ENCODE results near the gene ZRANB3. TPM values are rescaled to one million over a fixed set of nuclear protein-coding genes. Genes with fewer than 3 reads are reported as not detected.
"Not testable (repeated sequence)": the region's sequence is repeated elsewhere in the genome, so short reads cannot be mapped to it uniquely, and the experiment has no call there.

The ZRANB3 gene
- total RNA-seq, 2 donors from 2014 or later, result 8.6 to 20.0 TPM

GRCh38 chr2:135152361-135152760 is 378.7 kb downstream of the ZRANB3 start:
- Mint-ChIP-seq H3K27me3 (no peaks in the 10 kb centered on the region), H3K4me3 (no peak overlapping the region), H3K9me3 (no peaks in the 10 kb centered on the region), H3K27ac (peak overlapping the region; percentile 21), H3K4me1 (peaks cover 23% of the 10 kb centered on the region), H3K36me3 (ENCODE audit: low read depth) (peaks cover 77% of the 10 kb centered on the region)
- peak; percentile 53 for ATAC-seq (replicated peaks)

GRCh38 chr2:135151615-135152014 is 379.4 kb downstream of the ZRANB3 start:
- Mint-ChIP-seq H3K36me3 (ENCODE audit: low read depth) (peaks cover 72% of the 10 kb centered on the region), H3K27me3 (no peaks in the 10 kb centered on the region), H3K4me1 (peaks cover 23% of the 10 kb centered on the region), H3K9me3 (no peaks in the 10 kb centered on the region), H3K27ac (peak overlapping the region; percentile 21), H3K4me3 (no peak overlapping the region)
- no peak for ATAC-seq (replicated peaks)

DNA sequence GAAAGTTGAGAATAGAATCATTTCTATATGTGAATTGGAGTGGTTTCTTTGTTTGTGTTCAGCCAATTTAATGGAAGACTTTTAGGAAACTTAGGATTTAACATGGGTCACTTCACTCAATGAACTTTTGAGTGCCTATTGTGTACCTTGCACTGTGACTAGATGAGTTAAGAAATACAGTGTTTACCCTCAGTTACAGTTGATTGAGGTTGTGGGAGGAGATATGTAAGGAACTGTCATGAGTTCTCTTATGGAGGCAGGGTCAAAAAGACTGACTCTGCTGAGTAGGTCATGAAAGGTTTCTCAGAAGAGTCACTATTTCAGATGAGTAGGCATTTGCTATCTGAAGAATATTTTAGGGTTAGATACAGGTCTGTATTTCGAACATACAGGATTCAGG is 380.3 kb downstream of the ZRANB3 start:
- ATAC-seq (replicated peaks), result no peak
- peaks cover 67% of the 10 kb centered on the region for H3K36me3 Mint-ChIP-seq (ENCODE audit: low read depth)
- H3K4me1 Mint-ChIP-seq, result peaks cover 22% of the 10 kb centered on the region
- no peaks in the 10 kb centered on the region for H3K27me3 Mint-ChIP-seq
- H3K4me3 Mint-ChIP-seq, result no peak overlapping the region
- H3K27ac Mint-ChIP-seq, result no peak overlapping the region
- no peaks in the 10 kb centered on the region for H3K9me3 Mint-ChIP-seq

DNA sequence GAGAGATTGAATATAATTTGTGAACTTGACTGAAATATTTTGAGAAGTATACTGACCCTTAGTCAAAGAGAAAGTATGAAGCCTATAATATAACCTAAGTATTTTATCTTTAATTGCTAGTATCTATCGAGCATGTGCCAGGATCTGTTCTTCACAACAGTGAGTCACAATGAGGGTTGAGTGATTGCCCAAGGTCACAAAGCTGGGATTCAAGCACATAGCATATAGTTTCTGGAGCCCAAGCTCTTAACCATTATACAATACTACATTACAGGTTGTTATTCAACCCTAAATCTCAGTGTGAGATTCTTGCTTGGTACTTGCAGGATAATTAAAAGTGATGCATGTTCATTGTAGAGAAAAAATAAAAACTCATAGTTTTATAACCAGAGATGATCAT is 381.8 kb downstream of the ZRANB3 start:
- ATAC-seq (replicated peaks), result no peak
- H3K36me3 Mint-ChIP-seq (ENCODE audit: low read depth), result peaks cover 66% of the 10 kb centered on the region
- H3K4me3 Mint-ChIP-seq, result no peak overlapping the region
- H3K27ac Mint-ChIP-seq, result peak overlapping the region; percentile 18
- H3K4me1 Mint-ChIP-seq, result peaks cover 9% of the 10 kb centered on the region
- no peaks in the 10 kb centered on the region for H3K9me3 Mint-ChIP-seq
- H3K27me3 Mint-ChIP-seq, result no peaks in the 10 kb centered on the region

- peaks cover 7% of the 10 kb centered on the region for H3K4me1 Mint-ChIP-seq
- peak overlapping the region; percentile 31 for H3K27ac Mint-ChIP-seq
- no peaks in the 10 kb centered on the region for H3K9me3 Mint-ChIP-seq
- no peak for ATAC-seq (replicated peaks)
- H3K27me3 Mint-ChIP-seq, result no peaks in the 10 kb centered on the region
- H3K36me3 Mint-ChIP-seq (ENCODE audit: low read depth), result peaks cover 72% of the 10 kb centered on the region
- no peak overlapping the region for H3K4me3 Mint-ChIP-seq
These were observed 386.7 kb downstream of the ZRANB3 start for GRCh38 chr2:135144343-135144742.

DNA sequence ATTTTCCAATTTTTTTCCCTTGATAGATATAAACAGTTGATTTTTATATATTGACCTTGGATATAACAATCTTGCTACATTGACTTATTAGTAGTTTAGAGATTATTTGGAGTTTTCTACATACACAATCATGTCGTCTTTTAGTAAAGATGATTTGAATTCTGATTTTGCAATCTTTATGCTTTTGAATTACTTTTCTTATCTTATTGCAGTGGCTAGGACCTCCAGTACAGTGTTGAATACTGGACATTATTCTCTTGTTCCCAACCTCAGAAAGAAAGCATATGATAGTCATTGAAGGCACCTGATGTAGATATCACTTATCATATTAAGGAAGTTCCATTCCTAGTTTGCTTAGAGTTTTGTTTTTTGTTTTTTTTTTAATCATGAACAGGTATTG is 388.7 kb downstream of the ZRANB3 start:
- H3K4me3 Mint-ChIP-seq, result no peak overlapping the region
- H3K4me1 Mint-ChIP-seq, result peaks cover 7% of the 10 kb centered on the region
- no peak overlapping the region for H3K27ac Mint-ChIP-seq
- H3K36me3 Mint-ChIP-seq (ENCODE audit: low read depth), result peaks cover 85% of the 10 kb centered on the region
- no peaks in the 10 kb centered on the region for H3K9me3 Mint-ChIP-seq
- ATAC-seq (replicated peaks), result no peak
- H3K27me3 Mint-ChIP-seq, result no peaks in the 10 kb centered on the region

- ATAC-seq (replicated peaks), result no peak
- Mint-ChIP-seq H3K4me3 (no peak overlapping the region), H3K27me3 (no peaks in the 10 kb centered on the region), H3K9me3 (no peaks in the 10 kb centered on the region), H3K27ac (no peak overlapping the region), H3K36me3 (ENCODE audit: low read depth) (peaks cover 95% of the 10 kb centered on the region), H3K4me1 (peaks cover 8% of the 10 kb centered on the region)
These were observed 390.4 kb downstream of the ZRANB3 start for GRCh38 chr2:135140606-135141005.

DNA sequence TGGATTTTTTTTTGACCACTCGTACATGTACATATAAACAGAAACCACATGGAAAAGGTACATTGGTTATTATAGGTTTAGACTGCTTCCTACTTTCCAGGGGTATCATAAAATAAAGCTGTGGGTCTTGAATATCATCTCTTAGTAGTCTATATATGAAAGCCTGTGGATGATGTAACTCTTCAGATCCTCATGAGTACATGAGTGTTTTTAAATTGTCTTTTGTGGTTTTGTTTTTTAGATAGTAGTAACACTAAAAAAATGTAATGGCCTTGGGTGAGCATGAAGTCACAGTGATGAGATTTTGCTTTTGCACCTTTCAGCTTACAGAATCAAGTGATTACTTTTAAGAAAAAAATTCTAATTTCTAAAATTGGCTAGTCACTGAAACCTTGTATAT is 398.7 kb downstream of the ZRANB3 start:
- H3K4me3 Mint-ChIP-seq, result no peak overlapping the region
- ATAC-seq (replicated peaks), result no peak
- H3K27me3 Mint-ChIP-seq, result no peaks in the 10 kb centered on the region
- peaks cover 96% of the 10 kb centered on the region for H3K36me3 Mint-ChIP-seq (ENCODE audit: low read depth)
- H3K9me3 Mint-ChIP-seq, result no peaks in the 10 kb centered on the region
- H3K27ac Mint-ChIP-seq, result no peak overlapping the region
- peaks cover 7% of the 10 kb centered on the region for H3K4me1 Mint-ChIP-seq

GRCh38 chr2:135130751-135131150 is 400.3 kb downstream of the ZRANB3 start:
- H3K27me3 Mint-ChIP-seq, result no peaks in the 10 kb centered on the region
- no peak overlapping the region for H3K27ac Mint-ChIP-seq
- no peak for ATAC-seq (replicated peaks)
- no peak overlapping the region for H3K4me3 Mint-ChIP-seq
- peaks cover 7% of the 10 kb centered on the region for H3K4me1 Mint-ChIP-seq
- H3K9me3 Mint-ChIP-seq, result no peaks in the 10 kb centered on the region
- H3K36me3 Mint-ChIP-seq (ENCODE audit: low read depth), result peaks cover 93% of the 10 kb centered on the region

GRCh38 chr2:135125940-135126339 is 405.1 kb downstream of the ZRANB3 start:
- ATAC-seq (replicated peaks), result no peak
- Mint-ChIP-seq H3K27ac (no peak overlapping the region), H3K27me3 (no peaks in the 10 kb centered on the region), H3K9me3 (no peaks in the 10 kb centered on the region), H3K4me1 (peaks cover 4% of the 10 kb centered on the region), H3K4me3 (no peak overlapping the region), H3K36me3 (ENCODE audit: low read depth) (peaks cover 87% of the 10 kb centered on the region)

DNA sequence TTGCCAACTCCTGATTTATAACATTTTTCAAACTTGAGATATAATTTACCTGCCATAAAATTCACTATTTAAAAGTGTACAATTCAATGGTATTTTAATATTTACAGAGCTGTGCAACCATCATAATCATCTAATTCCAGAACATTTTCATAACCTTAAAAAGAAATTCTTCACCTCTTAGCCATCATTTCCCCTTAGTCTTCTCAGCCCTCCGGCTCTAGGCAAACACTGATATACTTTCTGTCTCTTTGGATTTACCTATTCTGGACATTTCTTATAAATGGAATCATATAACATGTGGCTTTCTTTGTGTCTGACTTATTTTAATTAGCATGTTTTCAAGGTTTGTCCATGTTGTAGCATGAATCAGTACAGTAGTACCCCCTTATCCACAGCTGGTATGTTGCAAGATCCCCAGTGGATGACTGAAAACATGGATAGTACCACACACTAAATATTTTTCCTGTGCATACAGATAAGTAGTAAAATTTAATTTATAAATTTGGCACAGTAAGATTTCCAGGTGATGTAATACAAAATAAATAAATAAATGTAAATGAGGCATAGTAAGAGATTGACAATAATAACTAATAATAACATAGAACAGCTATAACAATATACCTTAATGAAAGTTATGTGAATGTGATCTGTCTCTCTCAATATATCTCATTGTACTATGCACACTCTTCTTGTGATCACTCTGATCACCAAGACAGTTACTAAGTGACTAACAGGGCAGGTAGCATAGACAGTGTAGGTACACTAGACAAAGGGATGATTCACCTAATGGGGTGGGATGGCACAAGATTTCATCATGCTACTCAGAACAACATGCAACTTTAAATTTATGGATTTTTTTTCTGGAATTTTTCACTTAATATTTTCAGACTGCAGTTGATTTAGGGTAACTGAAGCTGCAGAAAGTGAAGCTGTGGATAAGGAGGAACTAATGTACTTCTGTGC is 405.8 kb downstream of the ZRANB3 start:
- no peak overlapping the region for H3K27ac Mint-ChIP-seq
- ATAC-seq (replicated peaks), result peak; percentile 51
- no peaks in the 10 kb centered on the region for H3K27me3 Mint-ChIP-seq
- no peaks in the 10 kb centered on the region for H3K9me3 Mint-ChIP-seq
- no peak overlapping the region for H3K4me3 Mint-ChIP-seq
- H3K4me1 Mint-ChIP-seq, result no peaks in the 10 kb centered on the region
- H3K36me3 Mint-ChIP-seq (ENCODE audit: low read depth), result peaks cover 87% of the 10 kb centered on the region

DNA sequence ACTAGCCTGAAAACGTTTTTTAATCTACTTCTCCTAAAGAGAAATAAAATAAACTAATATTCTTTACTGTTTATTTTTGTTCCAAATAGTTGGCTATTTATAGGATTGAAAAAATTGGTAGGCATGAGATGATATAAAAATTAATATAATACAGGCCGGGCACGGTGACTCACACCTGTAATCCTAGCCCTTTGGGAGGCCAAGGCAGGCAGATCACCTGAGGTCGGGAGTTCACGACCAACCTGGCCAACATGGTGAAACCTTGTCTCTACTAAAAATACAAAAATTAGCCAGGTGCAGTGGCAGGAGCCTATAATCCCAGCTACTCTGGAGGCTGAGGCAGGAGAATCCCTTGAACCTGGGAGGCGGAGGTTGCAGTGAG is 409.4 kb downstream of the ZRANB3 start:
- not testable (repeated sequence) for H3K4me3 Mint-ChIP-seq; H3K27ac Mint-ChIP-seq; ATAC-seq (replicated peaks); H3K4me1 Mint-ChIP-seq; H3K9me3 Mint-ChIP-seq; H3K27me3 Mint-ChIP-seq
- H3K36me3 Mint-ChIP-seq (ENCODE audit: low read depth), result peaks cover 74% of the 10 kb centered on the region

DNA sequence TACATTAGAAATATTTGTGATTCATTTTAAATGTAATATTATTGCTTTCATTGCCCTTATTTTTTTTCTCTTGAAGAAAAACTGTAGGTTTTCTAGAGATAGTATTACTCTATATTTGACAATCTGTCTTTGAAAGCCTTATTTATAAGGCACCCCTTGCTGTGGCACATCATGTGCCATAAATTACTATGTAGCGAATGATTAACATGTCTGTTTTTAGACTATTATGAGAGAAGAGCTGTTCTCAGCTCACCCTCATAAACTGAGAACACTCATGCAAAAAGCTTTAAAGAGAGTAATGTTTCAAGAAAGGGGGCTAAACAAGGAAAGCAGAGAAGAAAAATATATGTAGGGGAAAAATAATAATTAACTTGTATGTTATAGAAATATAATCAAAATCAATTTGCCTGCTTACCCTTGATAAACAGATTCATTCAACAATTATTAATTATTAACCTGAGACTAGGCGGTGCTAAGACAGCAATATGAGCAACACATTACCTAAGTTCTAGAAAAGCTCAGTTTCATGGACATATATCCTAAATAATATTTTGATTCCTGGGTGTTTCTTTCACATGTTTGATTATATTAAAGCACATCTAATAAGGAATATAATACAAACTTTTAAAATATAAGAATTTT is 409.9 kb downstream of the ZRANB3 start:
- H3K27ac Mint-ChIP-seq, result no peak overlapping the region
- no peaks in the 10 kb centered on the region for H3K4me1 Mint-ChIP-seq
- peaks cover 68% of the 10 kb centered on the region for H3K36me3 Mint-ChIP-seq (ENCODE audit: low read depth)
- ATAC-seq (replicated peaks), result no peak
- no peaks in the 10 kb centered on the region for H3K27me3 Mint-ChIP-seq
- no peaks in the 10 kb centered on the region for H3K9me3 Mint-ChIP-seq
- H3K4me3 Mint-ChIP-seq, result no peak overlapping the region

- H3K4me1 Mint-ChIP-seq, result no peaks in the 10 kb centered on the region
- H3K27me3 Mint-ChIP-seq, result no peaks in the 10 kb centered on the region
- H3K36me3 Mint-ChIP-seq (ENCODE audit: low read depth), result peaks cover 66% of the 10 kb centered on the region
- no peaks in the 10 kb centered on the region for H3K9me3 Mint-ChIP-seq
- H3K4me3 Mint-ChIP-seq, result no peak overlapping the region
- no peak for ATAC-seq (replicated peaks)
- no peak overlapping the region for H3K27ac Mint-ChIP-seq
These were observed 411.4 kb downstream of the ZRANB3 start for GRCh38 chr2:135119582-135119981.

- Mint-ChIP-seq H3K27me3 (no peaks in the 10 kb centered on the region), H3K4me1 (no peaks in the 10 kb centered on the region), H3K4me3 (no peak overlapping the region), H3K27ac (no peak overlapping the region), H3K9me3 (no peaks in the 10 kb centered on the region), H3K36me3 (ENCODE audit: low read depth) (peaks cover 57% of the 10 kb centered on the region)
- ATAC-seq (replicated peaks), result no peak
These were observed 417.7 kb downstream of the ZRANB3 start for GRCh38 chr2:135113322-135113721.

All from activated T-helper 17 cell treated with anti-CD3 and anti-CD28 coated beads, Interleukin-2, amount 50 U/mL, for 72 hours (primary cell).